ENCODE data around the gene TMEM245. TPM values are rescaled to one million over a fixed set of nuclear protein-coding genes. Genes with fewer than 3 reads are reported as not detected.

Gene TMEM245
- polyA plus RNA-seq, 4 donors = 4.3 to 54.0 (median 9.8) TPM

Other genes starting within 250 kb of the TMEM245 start
- 10 to 100 TPM in 2 of 4 donors, 1 to 10 TPM in 2; 3.8 to 24.6 (median 11.4) TPM for gene ELP1, start 185.8 kb downstream of the TMEM245 start, polyA plus RNA-seq
- gene ABITRAM, start 185.5 kb downstream of the TMEM245 start, polyA plus RNA-seq = 10 to 100 TPM; 13.2 to 26.8 (median 19.1) TPM
- 10 to 100 TPM in 3 of 4 donors, 1 to 10 TPM in 1; 7.8 to 26.6 (median 20.8) TPM for gene CTNNAL1, start 106.4 kb downstream of the TMEM245 start, polyA plus RNA-seq
- 1 to 10 TPM in 1 of 4 donors, under 1 TPM in 2, not detected in 1; under 0.01 to 9.6 (median 0.85) TPM for gene FRRS1L, start 47.3 kb upstream of the TMEM245 start, polyA plus RNA-seq
- 100 to 1,000 TPM in 1 of 4 donors, 10 to 100 TPM in 3; 22.1 to 126 (median 67.7) TPM for gene EPB41L4B, start 201.1 kb upstream of the TMEM245 start, polyA plus RNA-seq